ENCODE measurements around the gene PROM2.

GRCh38 chr2:95307878-95308277 lies 33.6 kb downstream of the PROM2 start:
- TF ChIP-seq CTCF (IDR thresholded peaks at IDR 0.05; ENCODE audit: extremely low read depth in 1 of 2, insufficient read depth in 1 of 2, low read depth in 1 of 2, low read length in 2 of 2) = no peak
- no peak for TF ChIP-seq MAX (IDR thresholded peaks at IDR 0.05; ENCODE audit: insufficient read depth, insufficient read length)
- no peak for TF ChIP-seq EZH2 (IDR thresholded peaks at IDR 0.05; ENCODE audit: borderline replicate concordance, low read depth, low read length, severe bottlenecking)
- no peak for TF ChIP-seq POLR2AphosphoS5 (IDR thresholded peaks at IDR 0.05; ENCODE audit: insufficient read depth, low read depth, low read length)
- no peak for TF ChIP-seq POLR2A (IDR thresholded peaks at IDR 0.05; ENCODE audit: low read depth, low read length)
- no peak for TF ChIP-seq JUN (IDR thresholded peaks at IDR 0.05; ENCODE audit: borderline replicate concordance, insufficient read depth, insufficient read length, low read depth)
